WERI-Rb-1 (cell line): ENCODE results near the gene AGPAT2.

ENCODE experiments used
- DNase-seq: peaks from one replicate; pipeline ENCODE4 v3.0.0-alpha.2; 2020
- H3K27ac ChIP-seq: fragments of 250-450 bp; sonication (Bioruptor Pico); 2 replicates; pipeline ENCODE4 v1.5.1; 2020; ENCODE audit warnings: mild to moderate bottlenecking, moderate library complexity
- H3K27me3 ChIP-seq: fragments of 250-450 bp; sonication (Bioruptor Pico); 2 replicates; pipeline ENCODE4 v1.5.1; 2021; ENCODE audit warnings: mild to moderate bottlenecking, low read depth, moderate library complexity; ENCODE audit not compliant: insufficient read depth, severe bottlenecking
- H3K36me3 ChIP-seq: fragments of 250-450 bp; sonication (Bioruptor Pico); 2 replicates; pipeline ENCODE4 v1.5.1; 2020; ENCODE audit warnings: mild to moderate bottlenecking, moderate library complexity
- H3K4me3 ChIP-seq: 2 replicates; pipeline ENCODE4 v1.5.1; 2011; ENCODE audit warnings: low read depth, mild to moderate bottlenecking, control low read depth, low read length
- H3K9me3 ChIP-seq: fragments of 250-450 bp; sonication (Bioruptor Pico); 2 replicates; pipeline ENCODE4 v1.5.1; 2021; ENCODE audit warnings: mild to moderate bottlenecking, moderate library complexity; ENCODE audit not compliant: severe bottlenecking
- TF ChIP-seq, protein P1 (sequence below): IDR thresholded peaks from 2 replicates; pipeline ENCODE4 v1.5.1; 2011; ENCODE audit warnings: low read depth, mild to moderate bottlenecking, control low read depth, inconsistent platforms, low read length

The AGPAT2 gene

DNA sequence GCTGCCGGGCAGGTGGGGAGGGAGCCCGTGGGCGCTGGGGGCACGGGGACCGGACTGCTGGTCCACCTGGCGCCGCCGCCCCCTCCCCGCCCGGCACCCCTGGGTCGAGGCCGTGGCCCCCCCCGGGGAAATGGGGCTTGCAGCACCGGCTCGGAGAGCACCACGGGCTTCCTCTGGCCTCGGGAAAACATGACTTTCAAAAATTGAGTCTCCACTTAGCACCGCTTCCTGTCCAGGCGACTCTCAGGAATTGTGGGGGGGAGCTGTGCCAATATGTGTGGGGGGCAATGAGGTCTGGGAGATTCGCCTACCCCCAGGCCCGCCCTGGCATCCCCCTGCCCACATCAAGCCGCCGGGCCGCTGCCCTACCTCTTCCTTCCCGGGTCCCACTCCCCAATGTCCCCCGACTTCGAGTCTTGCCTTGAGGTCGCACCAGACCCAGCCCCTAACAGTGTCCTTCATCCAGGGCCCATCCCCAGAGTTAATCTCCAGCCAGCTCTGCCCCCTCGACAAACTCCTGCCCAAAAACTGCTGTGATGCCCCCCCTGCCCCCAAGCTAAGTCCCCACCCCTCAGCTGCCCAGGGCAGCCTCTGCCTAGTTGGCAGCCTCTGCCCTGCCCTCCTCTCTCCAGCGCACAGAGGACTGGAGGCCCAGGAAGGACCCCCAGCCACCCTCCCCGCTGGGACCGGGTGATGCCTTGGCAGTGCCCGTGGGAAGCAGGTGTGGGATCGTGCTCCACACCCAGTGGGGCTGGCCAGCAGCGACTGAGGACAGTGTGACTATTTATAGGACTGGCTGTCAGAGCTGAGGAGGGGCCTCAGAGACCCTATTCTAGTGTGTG is 20.7 kb downstream of the AGPAT2 start:
- no peak for DNase-seq
- H3K27ac ChIP-seq, result no peak overlapping the region
- H3K27me3 ChIP-seq, result no peaks in the 10 kb centered on the region
- TF ChIP-seq, protein P1, sequence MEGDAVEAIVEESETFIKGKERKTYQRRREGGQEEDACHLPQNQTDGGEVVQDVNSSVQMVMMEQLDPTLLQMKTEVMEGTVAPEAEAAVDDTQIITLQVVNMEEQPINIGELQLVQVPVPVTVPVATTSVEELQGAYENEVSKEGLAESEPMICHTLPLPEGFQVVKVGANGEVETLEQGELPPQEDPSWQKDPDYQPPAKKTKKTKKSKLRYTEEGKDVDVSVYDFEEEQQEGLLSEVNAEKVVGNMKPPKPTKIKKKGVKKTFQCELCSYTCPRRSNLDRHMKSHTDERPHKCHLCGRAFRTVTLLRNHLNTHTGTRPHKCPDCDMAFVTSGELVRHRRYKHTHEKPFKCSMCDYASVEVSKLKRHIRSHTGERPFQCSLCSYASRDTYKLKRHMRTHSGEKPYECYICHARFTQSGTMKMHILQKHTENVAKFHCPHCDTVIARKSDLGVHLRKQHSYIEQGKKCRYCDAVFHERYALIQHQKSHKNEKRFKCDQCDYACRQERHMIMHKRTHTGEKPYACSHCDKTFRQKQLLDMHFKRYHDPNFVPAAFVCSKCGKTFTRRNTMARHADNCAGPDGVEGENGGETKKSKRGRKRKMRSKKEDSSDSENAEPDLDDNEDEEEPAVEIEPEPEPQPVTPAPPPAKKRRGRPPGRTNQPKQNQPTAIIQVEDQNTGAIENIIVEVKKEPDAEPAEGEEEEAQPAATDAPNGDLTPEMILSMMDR, result no peak
- peak overlapping the region; percentile 31 for H3K4me3 ChIP-seq
- no peaks in the 10 kb centered on the region for H3K9me3 ChIP-seq
- H3K36me3 ChIP-seq, result no peaks in the 10 kb centered on the region

DNA sequence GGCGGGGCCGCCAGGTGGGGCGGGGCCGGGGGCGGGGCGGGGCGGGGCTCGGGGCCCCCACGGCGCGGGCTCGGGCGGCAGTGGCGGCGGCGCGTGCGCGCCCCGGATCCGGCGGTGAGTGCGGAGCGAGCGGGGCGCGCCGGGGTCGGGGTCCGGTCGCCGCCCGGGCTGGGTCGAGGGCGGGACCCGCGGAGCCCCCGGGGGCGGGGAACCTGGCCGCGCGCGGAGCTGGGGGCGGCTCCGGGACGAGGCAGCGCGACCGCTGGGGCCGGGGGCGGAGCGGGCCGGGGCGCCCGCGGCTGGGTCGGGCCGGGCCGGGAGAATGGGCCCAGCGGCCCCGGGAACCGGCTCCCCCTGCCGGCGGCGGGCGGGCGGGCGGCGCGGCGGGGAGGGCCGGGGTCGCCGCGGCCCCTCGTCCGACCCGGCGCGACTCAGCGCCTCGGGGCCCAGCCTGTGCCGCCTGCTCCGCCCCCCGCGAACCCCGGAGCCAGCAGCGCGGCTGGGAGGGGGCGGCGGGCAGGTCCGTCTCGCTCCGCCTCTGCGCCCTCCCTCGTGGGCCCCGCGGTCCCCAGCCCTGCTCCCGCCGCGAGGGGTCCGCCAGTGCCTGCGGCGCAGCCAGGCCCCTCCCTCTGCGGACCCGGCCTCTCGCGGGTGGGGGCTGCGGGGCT is 21.4 kb downstream of the AGPAT2 start:
- Histone ChIP-seq H3K9me3 (no peaks in the 10 kb centered on the region), H3K4me3 (peak overlapping the region; percentile 44), H3K27ac (no peak overlapping the region), H3K27me3 (no peaks in the 10 kb centered on the region), H3K36me3 (no peaks in the 10 kb centered on the region)
- TF ChIP-seq, protein P1, result no peak
- no peak for DNase-seq

DNA sequence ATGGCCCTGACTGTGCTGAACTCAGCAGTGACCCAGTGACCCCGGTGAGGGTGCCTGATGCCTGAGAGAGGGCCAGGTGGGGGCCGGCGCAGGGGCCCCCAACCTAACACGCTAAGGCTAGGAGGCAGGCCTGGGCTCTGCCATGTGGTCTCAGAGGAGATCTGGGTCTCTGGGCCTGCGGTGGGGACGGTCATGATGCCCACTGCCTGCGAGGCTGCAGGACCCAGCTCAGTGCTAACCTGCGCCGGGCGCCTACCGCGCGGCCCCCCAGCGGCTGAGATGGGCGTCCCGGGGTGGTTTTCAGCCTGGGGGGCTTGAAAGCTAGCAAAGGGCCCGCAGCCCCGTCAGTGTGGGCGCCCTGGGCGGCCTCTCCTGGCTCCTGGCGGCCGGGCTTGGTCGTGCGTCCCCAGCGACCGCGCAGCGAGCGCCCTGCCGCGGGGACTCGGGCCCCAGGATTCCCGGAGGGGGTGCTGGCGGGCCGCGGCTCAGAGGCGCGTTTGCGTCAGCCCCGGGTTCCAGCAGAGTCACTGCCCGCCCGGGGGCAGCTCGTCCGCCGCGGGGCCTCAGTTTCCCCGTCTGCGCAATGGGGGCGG is 22.1 kb downstream of the AGPAT2 start:
- DNase-seq, result peak; percentile 46
- Histone ChIP-seq H3K27me3 (no peaks in the 10 kb centered on the region), H3K9me3 (no peaks in the 10 kb centered on the region), H3K4me3 (peak overlapping the region; percentile 44), H3K36me3 (no peaks in the 10 kb centered on the region), H3K27ac (peak overlapping the region; percentile 52)
- TF ChIP-seq, protein P1, result peak; percentile 36

DNA sequence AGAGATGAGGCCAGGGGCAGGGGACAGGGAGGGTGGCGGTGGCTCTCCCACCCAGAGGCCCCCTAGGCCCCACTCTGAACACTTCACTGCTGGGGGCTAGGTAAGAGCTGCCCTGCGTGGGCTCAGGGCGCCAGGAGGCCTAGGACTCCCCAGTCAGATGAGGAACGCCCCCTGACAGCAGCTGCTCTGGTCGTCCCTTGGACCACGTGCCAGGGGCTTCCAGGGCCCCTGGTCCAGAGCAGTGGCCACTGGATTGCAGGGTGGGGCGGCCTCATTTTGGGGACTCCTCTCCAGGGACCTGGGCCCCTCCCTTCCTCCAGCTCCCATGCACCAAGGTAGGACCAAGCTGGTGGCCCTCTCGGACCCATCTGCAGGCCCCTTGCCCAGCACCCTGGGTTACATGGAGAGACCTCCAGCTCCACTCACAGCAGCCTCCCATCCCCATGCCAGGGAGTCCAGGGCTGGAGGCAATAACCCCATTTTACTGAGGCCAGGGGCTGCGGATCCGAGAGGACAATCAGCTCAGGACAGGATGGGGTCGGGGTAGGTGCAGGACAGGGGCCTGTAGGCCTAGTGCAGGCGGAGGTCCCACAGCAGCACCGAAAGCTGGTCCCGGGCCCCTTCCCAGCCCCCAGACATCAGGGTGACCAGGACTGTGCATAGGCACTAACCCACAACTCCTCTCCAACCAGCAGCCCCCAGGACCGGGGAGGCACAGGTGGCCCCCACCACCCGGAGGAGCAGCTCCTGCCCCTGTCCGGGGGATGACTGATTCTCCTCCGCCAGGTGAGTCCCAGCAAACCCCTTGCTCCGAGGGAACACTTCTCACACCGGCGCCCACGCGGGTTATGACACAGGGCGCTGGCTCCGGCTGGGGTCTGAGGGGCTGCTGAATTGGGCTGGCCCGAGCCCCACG is 23.0 kb downstream of the AGPAT2 start:
- no peak overlapping the region for H3K4me3 ChIP-seq

More for the DNA sequence above, 23.0 kb downstream of the AGPAT2 start:
- Histone ChIP-seq H3K27me3 (no peaks in the 10 kb centered on the region), H3K9me3 (no peaks in the 10 kb centered on the region), H3K36me3 (no peaks in the 10 kb centered on the region), H3K27ac (no peak overlapping the region)
- no peak for DNase-seq
- TF ChIP-seq, protein P1, result no peak
